WI38 (cell line): ENCODE data around the gene GTF2B.
"Not testable (repeated sequence)": the region's sequence is repeated elsewhere in the genome, so short reads cannot be mapped to it uniquely, and the experiment has no call there.

Experiments used
- H3K4me3 ChIP-seq: 2 replicates; pipeline ENCODE4 v1.5.1; 2011; ENCODE audit warnings: low read depth, mild to moderate bottlenecking, control low read depth, low read length
- TF ChIP-seq, protein P1 (sequence below): IDR thresholded peaks from 2 replicates; pipeline ENCODE4 v1.5.1; 2012; ENCODE audit warnings: low read depth, mild to moderate bottlenecking, control low read depth, low read length

GTF2B gene

GRCh38 chr1:88920845-88921244, 29.5 kb upstream of the GTF2B start:
- TF ChIP-seq, protein P1, sequence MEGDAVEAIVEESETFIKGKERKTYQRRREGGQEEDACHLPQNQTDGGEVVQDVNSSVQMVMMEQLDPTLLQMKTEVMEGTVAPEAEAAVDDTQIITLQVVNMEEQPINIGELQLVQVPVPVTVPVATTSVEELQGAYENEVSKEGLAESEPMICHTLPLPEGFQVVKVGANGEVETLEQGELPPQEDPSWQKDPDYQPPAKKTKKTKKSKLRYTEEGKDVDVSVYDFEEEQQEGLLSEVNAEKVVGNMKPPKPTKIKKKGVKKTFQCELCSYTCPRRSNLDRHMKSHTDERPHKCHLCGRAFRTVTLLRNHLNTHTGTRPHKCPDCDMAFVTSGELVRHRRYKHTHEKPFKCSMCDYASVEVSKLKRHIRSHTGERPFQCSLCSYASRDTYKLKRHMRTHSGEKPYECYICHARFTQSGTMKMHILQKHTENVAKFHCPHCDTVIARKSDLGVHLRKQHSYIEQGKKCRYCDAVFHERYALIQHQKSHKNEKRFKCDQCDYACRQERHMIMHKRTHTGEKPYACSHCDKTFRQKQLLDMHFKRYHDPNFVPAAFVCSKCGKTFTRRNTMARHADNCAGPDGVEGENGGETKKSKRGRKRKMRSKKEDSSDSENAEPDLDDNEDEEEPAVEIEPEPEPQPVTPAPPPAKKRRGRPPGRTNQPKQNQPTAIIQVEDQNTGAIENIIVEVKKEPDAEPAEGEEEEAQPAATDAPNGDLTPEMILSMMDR: no peak
- H3K4me3 ChIP-seq: no peak overlapping the region

DNA sequence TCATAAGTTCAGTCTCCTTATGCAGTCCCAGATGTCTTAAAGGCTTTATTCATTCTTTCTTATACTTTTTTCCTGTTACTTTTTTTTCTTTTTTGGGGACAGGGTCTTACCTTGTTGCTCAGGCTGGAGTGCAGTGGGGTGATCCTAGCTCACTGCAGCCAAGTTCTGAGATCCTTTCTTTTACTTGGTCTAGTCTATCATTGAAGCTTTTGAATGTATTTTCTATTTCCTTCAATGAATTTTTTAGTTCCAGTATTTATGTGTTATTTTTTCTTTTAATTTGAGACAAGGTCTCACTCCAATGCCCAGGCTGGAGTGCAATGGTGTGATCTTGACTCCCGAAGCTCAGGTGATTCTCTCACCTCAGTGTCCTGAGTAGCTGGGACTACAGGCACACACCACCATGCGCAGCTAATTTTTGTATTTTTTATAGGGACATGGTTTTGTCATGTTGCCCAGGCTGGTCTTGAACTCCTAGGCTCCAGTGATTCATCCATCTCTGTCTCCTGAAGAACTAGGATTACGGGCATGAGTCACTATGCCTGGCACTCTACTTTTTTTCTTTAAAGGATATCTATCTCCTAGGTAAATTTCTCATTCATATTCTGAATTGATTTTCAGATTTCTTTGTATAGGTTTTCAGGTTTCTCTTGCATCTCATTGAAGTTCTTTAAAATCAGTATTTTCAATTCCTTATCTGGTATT, 26.1 kb upstream of the GTF2B start:
- TF ChIP-seq, protein P1: no peak
- H3K4me3 ChIP-seq: no peak overlapping the region

GRCh38 chr1:88916883-88917282, 25.5 kb upstream of the GTF2B start:
- TF ChIP-seq, protein P1: no peak
- H3K4me3 ChIP-seq: no peak overlapping the region

DNA sequence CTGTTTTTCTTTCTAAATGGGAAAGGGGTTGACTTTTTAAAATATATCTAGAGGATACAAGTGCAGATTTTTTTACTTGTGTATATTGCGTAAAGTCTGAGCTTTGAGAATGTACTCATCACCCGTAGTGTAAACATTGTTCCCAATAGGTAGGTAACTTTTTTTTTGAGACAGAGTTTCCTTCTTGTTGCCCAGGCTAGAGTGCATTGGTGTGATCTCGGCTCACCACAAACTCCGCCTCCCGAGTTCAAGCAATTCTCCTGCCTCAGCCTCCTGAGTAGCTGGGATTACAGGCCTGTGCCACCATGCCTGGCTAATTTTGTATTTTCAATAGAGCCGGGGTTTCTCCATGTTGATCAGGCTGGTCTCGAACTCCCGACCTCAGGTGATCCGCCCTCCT, 20.4 kb upstream of the GTF2B start:
- not testable (repeated sequence) for H3K4me3 ChIP-seq

DNA sequence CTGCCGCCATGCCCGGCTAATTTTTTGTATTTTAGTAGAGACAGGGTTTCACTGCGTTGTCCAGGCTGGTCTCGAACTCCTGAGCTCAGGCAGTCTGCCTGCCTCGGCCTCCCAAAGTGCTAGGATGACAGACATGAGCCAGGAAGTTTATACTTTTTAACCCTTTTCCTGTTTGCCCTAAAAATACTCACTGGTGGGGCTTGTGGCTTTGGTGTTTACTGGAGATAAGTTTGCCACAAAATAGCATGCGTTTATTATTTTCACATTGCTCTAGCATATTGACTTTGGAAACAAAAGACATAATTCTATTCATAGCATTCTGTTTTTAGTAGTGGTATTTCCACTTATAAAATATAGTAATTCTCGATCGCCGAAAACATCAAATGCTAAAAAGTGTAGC, 19.8 kb upstream of the GTF2B start:
- TF ChIP-seq, protein P1: no peak
- H3K4me3 ChIP-seq: no peak overlapping the region

DNA sequence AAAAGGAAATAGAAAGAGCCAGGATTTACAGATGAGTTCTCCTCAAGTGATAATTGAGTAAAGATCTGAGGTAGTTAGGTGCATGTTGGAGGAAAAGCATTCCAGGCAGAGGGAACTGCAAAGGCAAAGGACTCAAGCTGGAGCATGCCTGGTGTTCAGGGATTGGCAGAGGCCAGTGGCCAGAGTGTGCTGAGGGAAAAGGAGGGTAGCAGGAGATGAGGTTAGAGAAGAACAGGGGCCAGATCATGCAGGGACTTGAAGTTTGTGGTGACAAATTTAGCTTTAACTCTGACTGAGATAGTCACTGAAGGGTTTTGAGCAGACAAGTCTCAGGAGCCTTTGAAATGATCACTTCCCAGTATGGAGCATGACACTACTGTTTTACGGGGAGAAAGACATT, 19.0 kb upstream of the GTF2B start:
- TF ChIP-seq, protein P1: no peak

GRCh38 chr1:88900883-88901282, 9.5 kb upstream of the GTF2B start:
- TF ChIP-seq, protein P1: no peak
- H3K4me3 ChIP-seq: no peak overlapping the region

More for the DNA sequence above, 19.0 kb upstream of the GTF2B start:
- H3K4me3 ChIP-seq: no peak overlapping the region

GRCh38 chr1:88897070-88897730, 5.8 kb upstream of the GTF2B start:
- no peak overlapping the region for H3K4me3 ChIP-seq
- TF ChIP-seq, protein P1: no peak
